Measurements from ENCODE around the gene TBX2.

TBX2 gene

GRCh38 chr17:61372436-61372835 lies 27.2 kb upstream of the TBX2 start:
- TF ChIP-seq ZNF174 (tag by site-specific recombination; IDR thresholded peaks at IDR 0.05) (no peak), ZBTB26 (tag by site-specific recombination; optimal IDR thresholded peaks at IDR 0.05) (no peak), ZXDB (tag by site-specific recombination; IDR thresholded peaks at IDR 0.05) (no peak), ZNF324 (tag by site-specific recombination; IDR thresholded peaks at IDR 0.05) (no peak), ZNF792 (tag by site-specific recombination; IDR thresholded peaks at IDR 0.05) (no peak), ZSCAN16 (tag by site-specific recombination; IDR thresholded peaks at IDR 0.05) (no peak), ZBTB6 (tag by site-specific recombination; IDR thresholded peaks at IDR 0.05) (no peak), PRDM6 (tag by site-specific recombination; IDR thresholded peaks at IDR 0.05) (no peak), ZNF623 (tag by site-specific recombination; IDR thresholded peaks at IDR 0.05) (no peak), ZNF169 (tag by site-specific recombination; IDR thresholded peaks at IDR 0.05) (no peak), ZNF341 (tag by site-specific recombination; IDR thresholded peaks at IDR 0.05; ENCODE audit: low read depth) (no peak), ZNF48 (tag by site-specific recombination; IDR thresholded peaks at IDR 0.05) (no peak), ZNF658 (tag by site-specific recombination; IDR thresholded peaks at IDR 0.05) (no peak), GFI1B (tag by site-specific recombination; IDR thresholded peaks at IDR 0.05) (no peak)
- TF ChIP-seq, protein P1, sequence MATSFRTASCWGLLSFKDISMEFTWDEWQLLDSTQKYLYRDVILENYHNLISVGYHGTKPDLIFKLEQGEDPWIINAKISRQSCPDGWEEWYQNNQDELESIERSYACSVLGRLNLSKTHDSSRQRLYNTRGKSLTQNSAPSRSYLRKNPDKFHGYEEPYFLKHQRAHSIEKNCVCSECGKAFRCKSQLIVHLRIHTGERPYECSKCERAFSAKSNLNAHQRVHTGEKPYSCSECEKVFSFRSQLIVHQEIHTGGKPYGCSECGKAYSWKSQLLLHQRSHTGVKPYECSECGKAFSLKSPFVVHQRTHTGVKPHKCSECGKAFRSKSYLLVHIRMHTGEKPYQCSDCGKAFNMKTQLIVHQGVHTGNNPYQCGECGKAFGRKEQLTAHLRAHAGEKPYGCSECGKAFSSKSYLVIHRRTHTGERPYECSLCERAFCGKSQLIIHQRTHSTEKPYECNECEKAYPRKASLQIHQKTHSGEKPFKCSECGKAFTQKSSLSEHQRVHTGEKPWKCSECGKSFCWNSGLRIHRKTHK (tag by site-specific recombination; IDR thresholded peaks at IDR 0.05): no peak
- no peak overlapping the region for H3K4me3 ChIP-seq (ENCODE audit: low read depth, low read length)
- H3K36me3 ChIP-seq (ENCODE audit: control insufficient read depth in 2 of 2, insufficient read depth in 1 of 2, low read length in 2 of 2): no peaks in the 10 kb centered on the region
- H3K9me3 ChIP-seq (ENCODE audit: control insufficient read depth, insufficient read depth, low read depth, low read length): no peaks in the 10 kb centered on the region
- H3K4me1 ChIP-seq (ENCODE audit: control insufficient read depth, insufficient read depth, low read length): no peaks in the 10 kb centered on the region
- no peak overlapping the region for H3K27ac ChIP-seq (ENCODE audit: extremely low read depth, low read depth, low read length)
- POLR2A ChIA-PET: no interaction called here
- CTCF ChIA-PET: interaction anchor here (2.1 kb wide), 1 partner anchor 17 kb away, joined by 8 read pairs; no protein-coding TSS in a partner anchor

GRCh38 chr17:61376931-61377838 lies 22.5 kb upstream of the TBX2 start:
- ChIA-PET POLR2A (no interaction called here), CTCF (no interaction called here)
- TF ChIP-seq, protein P2, sequence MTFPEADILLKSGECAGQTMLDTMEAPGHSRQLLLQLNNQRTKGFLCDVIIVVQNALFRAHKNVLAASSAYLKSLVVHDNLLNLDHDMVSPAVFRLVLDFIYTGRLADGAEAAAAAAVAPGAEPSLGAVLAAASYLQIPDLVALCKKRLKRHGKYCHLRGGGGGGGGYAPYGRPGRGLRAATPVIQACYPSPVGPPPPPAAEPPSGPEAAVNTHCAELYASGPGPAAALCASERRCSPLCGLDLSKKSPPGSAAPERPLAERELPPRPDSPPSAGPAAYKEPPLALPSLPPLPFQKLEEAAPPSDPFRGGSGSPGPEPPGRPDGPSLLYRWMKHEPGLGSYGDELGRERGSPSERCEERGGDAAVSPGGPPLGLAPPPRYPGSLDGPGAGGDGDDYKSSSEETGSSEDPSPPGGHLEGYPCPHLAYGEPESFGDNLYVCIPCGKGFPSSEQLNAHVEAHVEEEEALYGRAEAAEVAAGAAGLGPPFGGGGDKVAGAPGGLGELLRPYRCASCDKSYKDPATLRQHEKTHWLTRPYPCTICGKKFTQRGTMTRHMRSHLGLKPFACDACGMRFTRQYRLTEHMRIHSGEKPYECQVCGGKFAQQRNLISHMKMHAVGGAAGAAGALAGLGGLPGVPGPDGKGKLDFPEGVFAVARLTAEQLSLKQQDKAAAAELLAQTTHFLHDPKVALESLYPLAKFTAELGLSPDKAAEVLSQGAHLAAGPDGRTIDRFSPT (tag by site-specific recombination; IDR thresholded peaks at IDR 0.05): no peak
- TF ChIP-seq ZNF596 (tag by site-specific recombination; IDR thresholded peaks at IDR 0.05) (no peak), ZNF785 (tag by site-specific recombination; IDR thresholded peaks at IDR 0.05) (no peak), ZNF664 (tag by site-specific recombination; IDR thresholded peaks at IDR 0.05) (no peak), ZNF707 (tag by site-specific recombination; IDR thresholded peaks at IDR 0.05) (no peak), ZNF366 (tag by site-specific recombination; conservative IDR thresholded peaks at IDR 0.05) (no peak)
- TF ChIP-seq, protein P3, sequence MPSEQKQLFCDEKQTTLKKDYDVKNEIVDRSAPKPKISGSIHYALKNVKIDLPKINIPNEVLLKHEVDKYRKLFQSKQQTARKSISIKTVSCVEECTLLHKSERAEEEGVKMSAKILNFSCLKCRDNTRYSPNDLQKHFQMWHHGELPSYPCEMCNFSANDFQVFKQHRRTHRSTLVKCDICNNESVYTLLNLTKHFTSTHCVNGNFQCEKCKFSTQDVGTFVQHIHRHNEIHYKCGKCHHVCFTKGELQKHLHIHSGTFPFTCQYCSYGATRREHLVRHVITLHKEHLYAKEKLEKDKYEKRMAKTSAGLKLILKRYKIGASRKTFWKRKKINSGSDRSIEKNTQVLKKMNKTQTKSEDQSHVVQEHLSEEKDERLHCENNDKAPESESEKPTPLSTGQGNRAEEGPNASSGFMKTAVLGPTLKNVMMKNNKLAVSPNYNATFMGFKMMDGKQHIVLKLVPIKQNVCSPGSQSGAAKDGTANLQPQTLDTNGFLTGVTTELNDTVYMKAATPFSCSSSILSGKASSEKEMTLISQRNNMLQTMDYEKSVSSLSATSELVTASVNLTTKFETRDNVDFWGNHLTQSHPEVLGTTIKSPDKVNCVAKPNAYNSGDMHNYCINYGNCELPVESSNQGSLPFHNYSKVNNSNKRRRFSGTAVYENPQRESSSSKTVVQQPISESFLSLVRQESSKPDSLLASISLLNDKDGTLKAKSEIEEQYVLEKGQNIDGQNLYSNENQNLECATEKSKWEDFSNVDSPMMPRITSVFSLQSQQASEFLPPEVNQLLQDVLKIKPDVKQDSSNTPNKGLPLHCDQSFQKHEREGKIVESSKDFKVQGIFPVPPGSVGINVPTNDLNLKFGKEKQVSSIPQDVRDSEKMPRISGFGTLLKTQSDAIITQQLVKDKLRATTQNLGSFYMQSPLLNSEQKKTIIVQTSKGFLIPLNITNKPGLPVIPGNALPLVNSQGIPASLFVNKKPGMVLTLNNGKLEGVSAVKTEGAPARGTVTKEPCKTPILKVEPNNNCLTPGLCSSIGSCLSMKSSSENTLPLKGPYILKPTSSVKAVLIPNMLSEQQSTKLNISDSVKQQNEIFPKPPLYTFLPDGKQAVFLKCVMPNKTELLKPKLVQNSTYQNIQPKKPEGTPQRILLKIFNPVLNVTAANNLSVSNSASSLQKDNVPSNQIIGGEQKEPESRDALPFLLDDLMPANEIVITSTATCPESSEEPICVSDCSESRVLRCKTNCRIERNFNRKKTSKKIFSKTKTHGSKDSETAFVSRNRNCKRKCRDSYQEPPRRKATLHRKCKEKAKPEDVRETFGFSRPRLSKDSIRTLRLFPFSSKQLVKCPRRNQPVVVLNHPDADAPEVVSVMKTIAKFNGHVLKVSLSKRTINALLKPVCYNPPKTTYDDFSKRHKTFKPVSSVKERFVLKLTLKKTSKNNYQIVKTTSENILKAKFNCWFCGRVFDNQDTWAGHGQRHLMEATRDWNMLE (tag by site-specific recombination; conservative IDR thresholded peaks at IDR 0.05; ENCODE audit: low read depth): no peak

More at GRCh38 chr17:61376931-61377838, 22.5 kb upstream of the TBX2 start:
- Histone ChIP-seq H3K27ac (ENCODE audit: extremely low read depth, low read depth, low read length) (no peak overlapping the region), H3K4me3 (ENCODE audit: low read depth, low read length) (no peak overlapping the region), H3K4me1 (ENCODE audit: control insufficient read depth, insufficient read depth, low read length) (no peaks in the 10 kb centered on the region), H3K9me3 (ENCODE audit: control insufficient read depth, insufficient read depth, low read depth, low read length) (no peaks in the 10 kb centered on the region), H3K36me3 (ENCODE audit: control insufficient read depth in 2 of 2, insufficient read depth in 1 of 2, low read length in 2 of 2) (no peaks in the 10 kb centered on the region)
